Measurements from ENCODE around the gene GNA15.

GRCh38 chr19:3087769-3088168 lies 48.1 kb upstream of the GNA15 start:
- TF ChIP-seq EZH2phosphoT487 (conservative IDR thresholded peaks at IDR 0.05; ENCODE audit: low read length), result no peak
- TF ChIP-seq CTCF (IDR thresholded peaks at IDR 0.05; ENCODE audit: insufficient read depth, low read length, poor library complexity, severe bottlenecking), result no peak
